Effector CD4-positive, alpha-beta T cell (primary cell): ENCODE results near the gene AVL9.
"Not testable (repeated sequence)": the region's sequence is repeated elsewhere in the genome, so short reads cannot be mapped to it uniquely, and the experiment has no call there.

Source experiments
- DNase-seq: peaks from one replicate; pipeline ENCODE4 v3.0.0-alpha.2; 2020

Gene AVL9

DNA sequence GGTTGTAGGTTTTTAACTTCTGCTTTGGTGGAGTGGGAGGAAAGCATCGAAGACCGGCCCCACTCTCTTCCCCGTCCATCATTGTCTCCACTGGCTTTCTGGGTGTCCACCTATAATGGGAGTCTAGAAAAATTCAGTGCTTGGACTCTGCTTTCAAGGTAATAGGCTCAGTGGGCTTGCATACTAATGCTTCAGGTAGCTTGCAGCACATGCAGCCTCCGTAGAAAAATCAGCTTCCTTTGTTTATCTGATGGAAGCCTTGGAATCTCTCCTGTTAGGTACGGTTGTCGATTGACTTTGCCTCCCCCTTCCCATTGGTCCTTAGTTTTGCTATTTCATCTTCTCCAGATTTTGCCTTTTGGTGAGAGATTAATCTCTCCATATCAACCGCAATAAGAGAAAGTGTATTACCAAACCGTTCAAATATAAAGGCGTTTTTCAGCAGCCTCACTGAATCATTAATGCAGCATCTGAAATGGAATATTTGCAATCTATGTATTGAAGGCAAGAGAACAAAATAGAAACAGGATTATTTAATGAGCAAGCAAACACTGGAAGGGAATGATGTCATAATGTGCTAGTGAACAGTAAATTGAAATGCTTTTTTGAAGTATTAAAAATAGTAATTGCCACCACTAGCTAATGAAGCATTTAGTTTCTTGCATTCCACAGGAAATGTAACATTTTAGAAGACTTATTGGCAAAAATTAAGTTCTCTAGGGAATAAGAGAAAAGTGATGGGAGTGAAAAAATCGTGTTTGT lies 944 bp downstream of the AVL9 start:
- no peak for DNase-seq

DNA sequence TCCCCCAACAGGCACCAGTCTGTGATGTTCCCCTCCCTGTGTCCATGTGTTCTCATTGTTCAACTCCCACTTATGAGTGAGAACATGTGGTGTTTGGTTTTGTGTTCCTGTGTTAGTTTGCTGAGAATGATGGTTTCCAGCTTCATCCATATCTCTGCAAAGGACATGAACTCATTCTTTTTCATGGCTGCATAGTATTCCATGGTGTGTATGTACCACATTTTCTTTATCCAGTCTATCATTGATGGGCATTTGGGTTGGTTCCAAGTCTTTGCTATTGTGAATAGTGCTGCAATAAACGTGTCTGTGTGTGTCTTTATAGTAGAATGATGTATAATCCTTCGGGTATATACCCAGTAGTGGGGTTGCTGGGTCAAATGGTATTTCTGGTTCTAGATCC lies 4.5 kb downstream of the AVL9 start:
- DNase-seq = not testable (repeated sequence)

DNA sequence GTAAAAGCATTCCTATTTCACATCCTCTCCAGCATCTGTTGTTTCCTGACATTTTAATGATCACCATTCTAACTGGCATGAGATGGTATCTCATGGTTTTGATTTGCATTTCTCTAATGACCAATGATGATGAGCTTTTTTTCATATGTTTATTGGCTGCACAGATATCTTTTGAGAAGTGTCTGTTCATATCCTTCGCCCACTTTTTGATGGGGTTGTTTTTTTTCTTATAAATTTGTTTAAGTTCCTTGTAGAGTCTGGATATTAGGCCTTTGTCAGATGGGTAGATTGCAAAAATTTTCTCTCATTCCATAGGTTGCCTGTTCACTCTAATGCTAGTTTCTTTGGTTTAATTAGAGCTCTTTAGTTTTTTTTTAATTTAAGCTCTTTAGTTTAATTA lies 4.9 kb downstream of the AVL9 start:
- DNase-seq = not testable (repeated sequence)

DNA sequence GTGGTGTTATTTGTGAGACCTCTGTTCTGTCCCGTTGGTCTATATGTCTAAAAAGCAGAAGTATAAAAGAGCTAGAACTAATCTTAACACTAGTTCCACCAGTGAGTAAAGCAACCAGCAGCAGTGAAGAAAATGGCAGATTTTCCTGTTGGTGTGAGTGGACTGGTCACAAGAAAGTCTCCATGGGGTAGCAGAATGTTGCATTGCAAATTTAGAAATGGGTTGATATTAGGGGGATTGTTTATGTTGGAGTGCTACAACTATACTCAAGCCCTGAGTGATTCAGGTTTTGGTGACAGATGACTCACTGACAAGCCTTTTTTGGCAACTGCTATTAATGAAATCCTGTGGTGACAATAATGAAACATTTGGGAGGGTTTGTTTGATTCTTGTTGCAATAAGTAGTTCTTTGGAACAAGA lies 5.6 kb downstream of the AVL9 start:
- no peak for DNase-seq

DNA sequence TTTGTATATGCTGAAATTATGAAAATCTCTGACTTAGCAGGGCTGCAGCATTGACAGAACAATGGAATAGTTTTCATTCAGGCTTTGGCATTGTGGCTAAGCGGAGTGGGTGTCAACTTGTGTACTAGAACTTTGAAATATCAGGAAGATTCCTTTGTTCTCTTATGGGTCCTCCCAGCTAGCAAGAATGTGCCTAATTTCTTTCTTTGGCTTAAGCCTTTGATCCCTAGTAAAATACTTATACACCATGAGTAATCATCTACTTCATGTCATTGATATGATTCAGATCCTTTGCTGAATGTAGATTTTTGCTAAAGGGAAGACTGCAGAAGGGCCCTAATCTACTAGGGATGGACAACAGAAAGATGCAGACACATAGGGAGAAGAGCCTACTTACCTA lies 6.2 kb downstream of the AVL9 start:
- no peak for DNase-seq

DNA sequence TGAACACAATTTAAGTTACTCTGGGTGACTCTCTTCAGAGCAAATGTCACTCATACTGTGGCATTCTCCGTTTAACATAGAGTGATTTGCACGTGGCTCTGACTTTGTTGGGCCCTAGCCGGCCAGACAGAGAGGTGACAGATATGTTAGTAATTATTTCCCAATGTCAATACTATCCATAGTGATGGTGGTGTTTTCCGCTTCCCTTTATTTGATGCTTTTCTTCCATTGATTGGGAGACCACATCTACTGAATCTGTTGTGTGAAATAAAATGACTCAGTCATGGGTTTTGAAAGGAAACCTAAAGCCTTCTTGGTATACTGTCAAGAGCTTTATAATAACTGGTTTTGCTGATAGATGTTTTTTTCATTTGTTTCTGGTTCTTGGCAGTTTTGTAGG lies 7.4 kb downstream of the AVL9 start:
- DNase-seq = no peak

DNA sequence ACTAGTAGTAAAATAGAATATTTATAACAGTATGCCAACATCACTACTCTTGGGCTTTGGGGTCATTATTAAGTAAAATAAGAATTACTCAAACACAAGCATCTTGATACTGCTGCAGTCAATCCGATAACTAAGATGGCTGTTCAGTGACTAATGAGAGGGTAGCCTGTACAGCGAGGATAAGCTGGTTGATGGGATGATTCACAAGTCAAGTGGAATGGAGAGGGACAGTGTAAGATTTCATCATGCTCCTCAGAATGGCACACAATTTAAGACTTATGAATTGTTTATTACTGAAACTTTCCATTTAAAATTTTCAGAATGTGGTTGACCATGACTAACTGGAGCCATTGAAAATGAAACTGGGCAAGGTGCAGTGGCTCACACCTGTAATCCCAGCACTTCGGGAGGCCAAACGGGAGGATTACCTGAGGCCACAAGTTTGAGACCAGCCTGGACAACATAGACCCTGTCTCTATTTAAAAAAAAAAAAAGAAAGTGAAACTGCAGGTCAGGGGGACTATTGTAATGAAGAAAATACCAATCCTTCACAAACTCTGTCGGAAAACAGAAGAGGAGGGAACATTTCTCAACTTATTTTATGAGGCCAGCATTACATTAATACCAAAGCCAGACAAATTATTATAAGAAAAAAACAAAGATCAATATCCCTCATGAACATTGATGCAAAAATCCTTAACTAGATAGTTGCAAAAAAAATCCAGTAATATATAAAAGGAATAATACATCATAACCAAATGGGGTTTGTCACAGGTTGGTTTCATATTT lies 11.2 kb downstream of the AVL9 start:
- DNase-seq = no peak

DNA sequence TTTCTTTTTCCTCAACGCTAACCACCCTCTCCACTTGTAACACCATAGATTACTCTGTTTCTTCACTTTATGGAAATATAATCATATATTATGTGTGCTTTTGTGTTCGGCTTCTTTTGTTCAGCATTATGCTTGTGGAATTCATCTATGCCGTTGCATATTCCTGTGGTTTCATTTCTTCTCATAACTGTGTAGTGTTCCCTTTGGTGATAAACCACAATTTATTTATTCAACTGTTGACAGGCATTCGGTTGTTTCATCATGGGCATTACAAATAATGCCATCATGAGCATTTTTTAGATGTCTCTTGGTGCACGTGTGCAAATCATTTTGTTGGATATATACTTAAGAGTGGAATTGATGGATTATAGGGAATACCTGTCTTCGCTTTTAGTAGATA lies 12.1 kb downstream of the AVL9 start:
- no peak for DNase-seq

DNA sequence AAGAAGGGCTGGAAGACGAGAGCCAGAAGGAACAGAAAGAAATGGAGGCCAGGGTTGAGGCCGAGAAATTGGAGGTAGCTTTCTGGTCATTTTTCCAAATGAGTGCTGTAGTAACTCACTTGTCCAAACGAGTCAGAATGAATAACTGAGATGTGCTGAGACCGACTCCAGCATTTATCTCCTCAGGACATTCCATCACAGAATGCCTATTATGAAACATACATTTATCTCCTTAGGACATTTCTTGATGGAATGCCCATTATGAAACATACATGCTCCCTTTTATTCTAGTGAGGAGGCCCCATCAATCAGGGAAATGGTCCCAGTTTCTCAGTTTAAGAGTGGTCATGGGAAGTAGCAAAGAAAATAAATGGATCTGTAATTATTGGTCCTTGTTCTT lies 16.5 kb downstream of the AVL9 start:
- DNase-seq = no peak

DNA sequence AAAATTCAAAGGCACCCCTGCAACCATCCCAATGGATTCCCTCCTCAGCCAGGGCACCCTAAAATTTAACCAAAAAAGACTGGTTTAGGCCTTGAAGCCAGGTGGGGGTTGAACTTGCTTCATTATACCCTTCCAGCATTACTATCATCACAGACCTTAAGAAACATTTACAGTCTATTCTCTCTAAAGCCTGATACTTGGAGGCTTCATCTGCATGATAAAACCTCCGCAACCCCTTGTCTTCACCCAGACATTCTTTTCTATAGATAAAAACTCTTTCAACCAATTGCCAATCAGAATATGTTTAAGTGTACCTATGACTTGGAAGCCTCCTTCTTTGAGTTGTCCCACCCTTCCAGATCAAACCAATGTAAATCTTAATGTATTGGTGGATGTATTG lies 17.9 kb downstream of the AVL9 start:
- DNase-seq = no peak

DNA sequence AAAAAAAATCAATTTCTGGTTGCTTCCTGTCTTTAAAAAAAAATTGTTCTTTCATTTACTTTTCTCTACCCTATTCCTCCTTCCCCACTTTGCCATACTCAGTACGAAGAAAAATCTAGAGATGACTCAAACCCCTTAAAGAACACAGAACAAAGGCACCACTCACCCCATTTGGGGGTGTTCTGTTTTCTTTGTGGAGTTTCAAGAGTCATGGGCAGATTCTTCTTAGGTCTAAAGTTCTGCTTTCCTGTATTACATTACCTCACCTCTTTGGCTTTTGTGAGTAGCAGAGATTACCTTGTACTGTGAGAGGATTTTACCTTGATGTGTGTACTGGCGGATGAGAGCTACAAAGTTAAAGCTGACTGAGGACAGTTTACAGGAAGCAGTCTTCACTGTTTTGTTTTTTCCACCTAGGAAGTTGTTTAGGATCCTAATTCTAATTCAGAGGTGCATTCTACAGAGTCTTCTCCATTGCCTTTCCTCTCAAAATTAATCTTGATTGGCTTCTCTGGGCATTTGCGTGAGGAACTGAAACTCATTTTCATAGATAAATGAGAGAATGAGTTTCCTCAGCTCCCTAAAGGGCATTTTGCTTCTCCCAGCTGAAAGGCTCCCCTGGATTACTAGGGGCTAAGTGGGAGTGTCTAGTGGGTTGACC lies 20.7 kb downstream of the AVL9 start:
- DNase-seq = no peak

DNA sequence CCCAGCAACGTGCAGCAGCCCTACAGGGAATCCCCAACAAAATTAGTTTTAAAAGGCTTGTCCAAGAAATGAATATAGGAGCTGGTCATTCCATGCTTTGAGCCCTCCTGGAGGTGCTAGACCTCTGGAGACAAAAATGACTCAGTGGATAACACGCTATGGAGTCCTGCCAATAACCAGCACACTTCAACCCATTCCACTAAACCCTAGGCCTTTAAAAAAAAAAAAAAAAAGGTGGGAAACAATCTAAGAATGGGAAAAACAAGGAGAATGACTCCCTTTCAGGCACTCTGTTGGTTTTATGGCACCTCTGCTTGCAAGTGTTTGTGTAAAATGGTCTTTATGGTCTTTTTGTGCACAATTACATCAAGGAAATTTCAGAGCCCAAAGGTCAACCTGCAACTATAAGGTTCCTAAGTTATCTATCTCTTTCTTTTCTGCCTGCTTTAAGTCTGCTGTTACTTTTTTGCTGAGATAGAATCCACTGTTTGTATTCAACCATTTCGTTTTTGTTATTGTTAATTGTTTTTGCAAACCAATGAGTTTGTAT lies 21.3 kb downstream of the AVL9 start:
- no peak for DNase-seq

DNA sequence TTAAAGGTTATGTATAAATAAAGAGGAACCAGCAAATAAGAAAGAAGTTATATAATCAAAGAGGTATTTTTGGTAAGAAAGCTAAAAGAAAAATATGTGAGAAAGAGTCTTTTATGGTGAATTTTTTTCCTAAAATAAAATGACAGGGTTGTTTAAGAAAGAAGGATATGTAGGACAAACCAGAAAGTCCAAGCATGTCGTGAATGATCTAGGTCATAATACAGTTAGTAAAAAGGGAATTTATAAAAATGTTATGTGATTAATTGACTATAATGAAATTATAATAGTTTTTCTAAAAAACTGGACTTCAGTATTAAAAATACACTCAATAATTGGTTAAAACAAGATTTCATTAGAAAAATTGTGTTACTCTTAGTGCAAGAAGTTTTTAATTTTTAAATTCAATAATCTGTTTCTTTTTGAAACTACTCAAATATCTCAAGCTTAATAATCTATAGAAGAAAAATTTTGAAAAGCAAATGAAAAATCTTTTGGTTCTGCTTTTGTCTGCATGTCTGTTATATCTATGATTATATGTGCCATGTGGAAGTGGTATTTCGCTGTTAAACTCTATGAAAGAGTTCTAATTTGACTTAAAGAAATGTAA lies 23.3 kb downstream of the AVL9 start:
- DNase-seq = no peak

DNA sequence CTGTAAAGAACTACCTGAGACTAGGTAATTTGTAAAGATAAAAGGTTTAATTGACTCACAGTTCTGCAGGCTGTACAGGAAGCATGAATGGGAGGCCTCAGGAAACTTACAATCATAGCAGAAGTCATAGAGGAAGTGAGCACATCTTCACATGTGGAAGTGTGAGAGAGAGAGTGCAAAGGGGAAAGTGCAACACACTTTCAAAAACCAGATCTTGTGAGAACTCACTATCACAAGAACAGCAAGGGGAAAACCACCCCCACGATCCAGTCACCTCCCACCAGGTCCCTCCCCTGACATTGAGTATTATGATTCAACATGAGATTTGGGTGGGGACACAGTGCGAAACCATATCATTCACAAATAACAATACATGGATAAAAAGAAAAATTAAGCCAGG lies 24.5 kb downstream of the AVL9 start:
- DNase-seq = no peak

DNA sequence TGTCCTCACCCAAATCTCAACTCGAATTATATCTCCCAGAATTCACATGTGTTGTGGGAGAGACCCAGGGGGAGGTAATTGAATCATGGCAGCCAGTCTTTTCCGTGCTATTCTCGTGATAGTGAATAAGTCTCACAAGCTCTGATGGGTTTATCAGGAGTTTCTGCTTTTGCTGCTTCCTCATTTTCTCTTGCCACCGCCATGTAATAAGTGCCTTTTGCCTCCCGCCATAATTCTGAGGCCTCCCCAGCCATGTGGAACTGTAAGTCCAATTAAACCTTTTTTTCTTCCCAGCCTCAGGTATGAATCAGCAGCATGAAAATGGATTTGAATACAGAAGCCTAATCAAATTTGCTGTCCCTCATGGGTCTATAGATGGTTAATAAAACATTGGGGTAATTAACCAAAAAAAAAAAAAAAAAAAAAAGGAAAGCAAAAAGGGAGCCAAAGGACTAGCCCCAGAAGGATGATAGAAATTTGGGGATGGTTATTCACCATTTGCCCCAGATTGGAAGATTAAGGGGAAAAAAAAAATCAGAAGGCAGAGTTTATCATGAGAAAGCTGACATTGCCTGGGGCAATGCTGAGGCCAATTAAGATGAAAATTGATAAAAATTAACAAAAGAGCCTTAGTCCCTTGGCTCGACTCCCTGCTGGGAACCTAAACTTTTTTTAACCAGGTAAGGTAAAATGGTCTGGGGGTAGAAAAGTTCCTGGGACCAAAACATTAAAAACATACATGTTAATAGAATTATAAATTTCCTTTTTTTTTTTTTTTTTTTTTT lies 27.6 kb downstream of the AVL9 start:
- DNase-seq = no peak

DNA sequence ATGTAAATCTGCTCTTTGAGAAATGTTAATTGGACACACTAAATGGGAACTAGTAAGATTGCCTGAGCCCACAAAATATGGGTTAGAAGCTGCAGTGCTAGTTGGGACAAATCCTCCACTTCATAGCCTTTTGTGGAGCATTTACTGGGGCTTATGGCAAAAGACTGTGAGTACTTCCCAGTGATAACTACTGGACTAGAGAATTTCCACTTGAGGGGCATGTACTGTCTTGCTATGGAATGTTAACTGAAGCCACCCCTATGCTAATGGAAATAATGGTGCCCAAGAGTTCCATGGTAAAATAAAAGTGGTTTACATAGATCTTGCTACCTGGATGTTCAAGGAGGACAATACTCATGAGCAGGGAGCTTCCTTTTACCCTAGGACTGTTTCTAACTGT lies 29.3 kb downstream of the AVL9 start:
- no peak for DNase-seq

DNA sequence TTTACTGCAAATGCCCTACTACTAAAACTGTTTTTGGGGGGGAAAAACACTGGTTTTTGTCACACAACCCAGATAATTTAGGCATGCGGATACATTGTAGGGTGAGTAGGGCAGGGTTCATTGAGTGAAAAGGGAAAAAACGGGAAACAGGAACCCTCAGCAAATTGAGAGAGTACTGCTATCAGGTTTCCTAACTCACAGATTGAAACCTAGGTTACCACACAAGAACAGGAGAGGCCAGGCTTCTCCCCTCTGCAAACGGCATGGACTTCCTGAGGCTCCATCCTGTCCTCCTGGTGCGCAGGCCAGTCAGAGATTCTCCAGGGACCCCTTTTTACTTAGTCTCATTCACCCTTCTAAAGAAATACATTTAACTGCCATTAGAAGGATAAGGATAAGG lies 30.6 kb downstream of the AVL9 start:
- DNase-seq = no peak

DNA sequence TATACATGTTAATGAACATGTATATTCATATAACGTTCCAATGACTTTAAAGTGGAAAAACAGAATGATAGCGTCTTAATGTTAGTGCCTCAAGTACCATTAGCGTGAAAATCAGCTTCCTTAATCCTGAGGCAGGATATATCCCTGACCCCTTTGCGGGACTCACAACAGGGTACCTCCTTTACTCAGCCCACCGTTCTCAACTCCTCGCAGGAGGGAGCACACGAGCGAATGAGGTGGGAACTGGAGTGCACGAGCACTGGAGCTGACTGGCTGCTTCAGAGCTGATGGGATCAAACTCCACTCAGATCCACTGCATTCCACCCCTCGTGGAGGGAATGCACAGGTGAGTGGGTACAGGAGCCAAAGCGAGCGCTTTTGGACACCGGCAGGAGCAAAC lies 36.1 kb downstream of the AVL9 start:
- DNase-seq = no peak

DNA sequence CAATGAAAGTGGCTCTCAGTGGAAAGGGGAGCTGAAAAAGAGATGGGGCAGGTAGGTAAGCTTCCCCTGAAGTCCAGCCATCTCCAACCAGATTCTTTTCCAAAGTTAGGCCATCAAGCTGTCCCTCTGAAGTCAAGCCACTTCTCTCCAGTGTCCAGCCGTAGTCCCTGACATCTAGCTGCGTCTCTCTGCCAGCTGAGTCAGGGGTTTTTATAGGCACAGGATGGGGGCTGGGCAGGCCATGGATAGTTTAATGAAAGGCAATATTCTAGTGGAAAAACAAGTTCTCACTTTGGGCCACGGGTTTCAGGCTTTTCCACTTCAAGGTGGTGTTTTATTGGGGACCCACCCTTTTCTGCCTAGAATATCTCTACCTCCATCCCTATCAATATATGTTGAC lies 36.8 kb downstream of the AVL9 start:
- DNase-seq = no peak

DNA sequence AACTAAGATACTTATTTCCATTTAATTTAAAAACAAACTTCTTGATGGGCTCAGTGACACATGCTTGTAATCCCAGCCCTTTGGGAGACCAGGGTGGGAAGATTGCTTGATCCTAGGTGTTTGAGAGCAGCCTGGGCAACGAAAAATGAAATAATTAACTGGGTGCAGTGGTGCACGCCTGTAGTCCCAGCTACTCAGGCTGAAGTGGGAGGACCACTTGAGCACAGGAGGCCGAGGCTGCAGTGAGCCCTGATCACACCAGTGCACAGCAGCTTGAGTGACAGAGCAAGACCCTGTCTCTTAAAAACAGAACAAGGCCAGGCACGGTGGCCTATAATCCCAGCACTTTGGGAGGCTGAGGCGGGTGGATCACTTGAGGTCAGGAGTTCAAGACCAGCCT lies 37.4 kb downstream of the AVL9 start:
- no peak for DNase-seq

DNA sequence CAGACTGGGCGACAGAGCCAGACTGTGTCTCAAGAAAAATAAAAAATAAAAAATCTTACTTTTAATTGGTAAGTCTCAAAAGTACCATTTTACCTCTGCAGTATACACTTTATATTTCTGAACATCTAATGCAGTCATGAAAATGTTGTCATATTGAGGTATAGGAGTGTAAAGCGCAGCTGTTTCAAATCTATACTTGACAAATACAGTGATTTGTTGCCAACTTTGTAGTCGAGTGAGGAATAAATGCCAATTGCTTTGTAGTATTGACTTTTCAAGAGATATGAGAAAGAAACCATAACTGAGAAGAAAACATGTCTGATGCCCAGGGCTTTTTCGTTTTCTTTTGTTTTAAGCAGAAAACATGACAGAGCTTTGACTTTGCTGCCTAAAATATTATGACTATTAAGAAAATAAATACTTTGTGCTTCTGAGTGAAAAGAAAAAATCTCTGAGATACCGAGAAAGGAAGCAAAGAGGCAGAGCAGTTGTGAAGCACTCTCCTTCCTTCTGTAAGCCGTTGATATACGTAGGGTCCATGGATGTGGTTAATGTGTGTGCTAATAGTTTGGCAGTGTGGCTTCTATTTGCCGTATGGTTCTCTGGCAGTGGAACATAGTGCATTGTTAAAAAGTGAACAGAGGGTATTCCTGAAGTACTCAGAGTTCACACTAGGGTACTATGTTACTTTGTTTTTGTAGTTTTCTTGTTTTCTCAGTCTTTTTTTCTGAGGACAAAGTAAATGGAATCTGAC lies 38.2 kb downstream of the AVL9 start:
- no peak for DNase-seq
